Neuronal stem cell (in vitro differentiated cells): ENCODE results near the gene ARHGEF10L.
A peak's percentile ranks its signal among the peaks of the same experiment; 100 is the strongest.

Experiments used
- DNase-seq: peaks from one replicate; pipeline ENCODE4 v3.0.0-alpha.2; 2013; ENCODE audit warnings: low spot score
- H2AFZ ChIP-seq: one replicate; pipeline ENCODE4 v1.6.1; 2013; ENCODE audit warnings: mild to moderate bottlenecking, low read length, inconsistent platforms
- H2AK5ac ChIP-seq: 2 replicates; pipeline ENCODE4 v1.6.1; 2013; ENCODE audit warnings: low read depth, mild to moderate bottlenecking, inconsistent platforms, low read length, moderate library complexity, mixed read lengths
- H2BK120ac ChIP-seq: 2 replicates; pipeline ENCODE4 v1.6.1; 2013; ENCODE audit warnings: low read depth, mild to moderate bottlenecking, inconsistent platforms, low read length, moderate library complexity, mixed read lengths
- H2BK12ac ChIP-seq: one replicate; pipeline ENCODE4 v1.6.1; 2013; ENCODE audit warnings: low read length, inconsistent platforms
- H2BK15ac ChIP-seq: 2 replicates; pipeline ENCODE4 v1.6.1; 2013; ENCODE audit warnings: mild to moderate bottlenecking, low read length, inconsistent platforms, mixed read lengths
- H2BK5ac ChIP-seq: one replicate; pipeline ENCODE4 v1.6.1; 2013; ENCODE audit warnings: inconsistent platforms, mild to moderate bottlenecking, low read length, moderate library complexity
- H3K14ac ChIP-seq: one replicate; pipeline ENCODE4 v1.6.1; 2013; ENCODE audit warnings: low read length, inconsistent platforms
- H3K18ac ChIP-seq: 2 replicates; pipeline ENCODE4 v1.6.1; 2013; ENCODE audit warnings: low read length, inconsistent platforms
- H3K23ac ChIP-seq: 2 replicates; pipeline ENCODE4 v1.6.1; 2013; ENCODE audit warnings: low read depth, mild to moderate bottlenecking, mixed read lengths, low read length, inconsistent platforms; ENCODE audit not compliant: poor library complexity
- H3K27ac ChIP-seq: replicated peaks from 3 replicates; pipeline ENCODE4 v1.5.1; 2013; ENCODE audit warnings: low read length, inconsistent platforms
- H3K27me3 ChIP-seq, 3 experiments: 2 replicates each; pipeline ENCODE4 v1.6.1; 2013; ENCODE audit warnings: low read length in 3 of 3, mild to moderate bottlenecking in 2 of 3, inconsistent platforms in 1 of 3, low read depth in 1 of 3, mixed read lengths in 1 of 3, moderate library complexity in 1 of 3; ENCODE audit not compliant: control insufficient read depth in 3 of 3, insufficient read depth in 3 of 3
- H3K36me3 ChIP-seq, 2 donors: replicated peaks in 1 of 2; 2 replicates each; pipeline ENCODE4 v1.6.1; 2013; ENCODE audit warnings: low read length in 2 of 2; ENCODE audit not compliant: control insufficient read depth in 2 of 2, insufficient read depth in 2 of 2
- H3K4ac ChIP-seq: 2 replicates; pipeline ENCODE4 v1.6.1; 2013; ENCODE audit warnings: inconsistent platforms, mild to moderate bottlenecking, low read length, moderate library complexity
- H3K4me1 ChIP-seq, 2 donors: 1 replicate in 1 of 2; 2 replicates in 1 of 2; pipeline ENCODE4 v1.6.1; 2013; ENCODE audit warnings: low read length in 2 of 2, low read depth in 1 of 2; ENCODE audit not compliant: control insufficient read depth in 2 of 2, insufficient read depth in 1 of 2
- H3K4me2 ChIP-seq: one replicate; pipeline ENCODE4 v1.6.1; 2013; ENCODE audit warnings: mild to moderate bottlenecking, low read length, inconsistent platforms; ENCODE audit not compliant: insufficient read depth, poor library complexity, severe bottlenecking
- H3K4me3 ChIP-seq, 2 donors: 2 replicates each; pipeline ENCODE4 v1.5.1; 2013; ENCODE audit warnings: low read length in 2 of 2, mild to moderate bottlenecking in 2 of 2, inconsistent platforms in 1 of 2, moderate library complexity in 1 of 2
- H3K79me1 ChIP-seq: one replicate; pipeline ENCODE4 v1.6.1; 2013; ENCODE audit warnings: low read depth, mild to moderate bottlenecking, inconsistent platforms, low read length, moderate library complexity
- H3K9ac ChIP-seq: one replicate; pipeline ENCODE4 v1.6.1; 2013; ENCODE audit warnings: mild to moderate bottlenecking, low read depth, low read length, inconsistent platforms; ENCODE audit not compliant: poor library complexity
- H3K9me3 ChIP-seq, 2 donors: replicated peaks in 1 of 2; 2 replicates each; pipeline versions ENCODE3 to v1.6.1; 2013; ENCODE audit warnings: low read length in 2 of 2, mild to moderate bottlenecking in 2 of 2, inconsistent platforms in 1 of 2, low read depth in 1 of 2, mixed read lengths in 1 of 2, moderate library complexity in 1 of 2; ENCODE audit not compliant: control insufficient read depth in 2 of 2, insufficient read depth in 1 of 2
- H4K8ac ChIP-seq: one replicate; pipeline ENCODE4 v1.6.1; 2013; ENCODE audit warnings: low read depth, mild to moderate bottlenecking, inconsistent platforms, low read length, moderate library complexity
- H4K91ac ChIP-seq: one replicate; pipeline ENCODE4 v1.6.1; 2013; ENCODE audit warnings: low read length, low read depth, mild to moderate bottlenecking, inconsistent platforms; ENCODE audit not compliant: poor library complexity
- WGBS, 2 donors: extraction: QIAGEN DNeasy Blood & Tissue Kit; methylation state at CpG; one replicate each; pipeline ENCODE4 v1.1.7; 2013; ENCODE audit warnings: missing lambda C conversion rate in 2 of 2, mixed read lengths in 1 of 2; ENCODE audit not compliant: insufficient read length in 2 of 2, insufficient replicate concordance in 1 of 2; ENCODE audit errors: extremely low coverage in 2 of 2; 5-methylcytosine and 5-hydroxymethylcytosine counted together

Gene ARHGEF10L

DNA sequence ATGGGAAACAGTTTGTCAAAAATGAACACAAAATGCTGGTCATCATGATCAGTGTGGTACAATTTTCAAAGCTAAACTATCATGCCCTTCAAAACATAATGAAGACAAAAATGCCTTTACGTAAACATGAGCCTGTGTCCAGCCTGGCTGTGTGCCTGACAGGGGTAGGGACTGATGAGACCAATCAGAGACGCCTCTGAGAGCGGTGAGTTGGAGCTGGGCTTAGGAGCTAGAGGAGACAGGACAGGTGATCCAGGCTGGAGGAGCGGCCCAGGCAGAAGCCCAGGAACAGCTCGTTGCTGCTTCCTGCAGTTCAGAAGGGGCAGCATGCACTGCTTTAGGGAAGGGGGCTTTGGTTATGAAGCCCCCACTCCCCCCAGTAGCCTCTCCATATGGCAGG lies 70.0 kb downstream of the ARHGEF10L start:
- Histone ChIP-seq H2AK5ac (no peak overlapping the region), H3K9me3 (no peaks in the 10 kb centered on the region), H3K27me3 (no peaks in the 10 kb centered on the region), H3K14ac (no peak overlapping the region), H3K27ac (no peak overlapping the region), H3K4me2 (no peak overlapping the region), H2BK5ac (peak overlapping the region; percentile 27), H3K4me1 (peaks cover 0 to 2% of the 10 kb centered on the region in 2 donors), H2BK15ac (no peak overlapping the region), H2BK120ac (no peak overlapping the region), H3K79me1 (peaks cover 2% of the 10 kb centered on the region), H2BK12ac (no peak overlapping the region), H4K91ac (no peak overlapping the region), H3K18ac (no peak overlapping the region), H3K23ac (peak overlapping the region; percentile 7), H3K9ac (no peak overlapping the region), H3K4ac (no peak overlapping the region), H3K36me3 (peaks cover 9 to 74% of the 10 kb centered on the region in 2 donors), H2AFZ (no peak overlapping the region), H3K4me3 (no peak overlapping the region), H4K8ac (no peak overlapping the region)
- no peak for DNase-seq
- no CpG with 5 or more reads among the region's 5 CpGs for WGBS, 2 donors

DNA sequence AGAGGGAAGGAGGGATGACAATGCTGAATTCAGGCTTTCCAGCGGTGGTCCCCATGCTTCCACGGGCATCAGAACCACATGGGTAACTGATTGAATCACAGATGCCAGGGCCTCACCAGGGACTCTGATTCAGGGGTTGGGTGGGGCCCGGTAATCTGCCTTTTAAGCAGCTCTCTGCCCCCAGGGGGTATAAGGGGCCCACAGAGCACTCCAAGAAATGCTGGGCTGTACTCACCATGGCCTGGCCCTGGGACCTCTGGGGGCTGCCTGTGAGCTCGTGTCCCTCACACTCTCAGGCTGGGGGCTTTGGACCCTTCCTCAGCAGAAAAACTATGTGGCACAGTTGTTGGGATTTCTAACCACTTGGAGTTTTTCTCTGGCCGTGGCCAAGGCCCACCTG lies 70.6 kb downstream of the ARHGEF10L start:
- H3K14ac ChIP-seq, result no peak overlapping the region
- H2BK12ac ChIP-seq, result no peak overlapping the region

DNA sequence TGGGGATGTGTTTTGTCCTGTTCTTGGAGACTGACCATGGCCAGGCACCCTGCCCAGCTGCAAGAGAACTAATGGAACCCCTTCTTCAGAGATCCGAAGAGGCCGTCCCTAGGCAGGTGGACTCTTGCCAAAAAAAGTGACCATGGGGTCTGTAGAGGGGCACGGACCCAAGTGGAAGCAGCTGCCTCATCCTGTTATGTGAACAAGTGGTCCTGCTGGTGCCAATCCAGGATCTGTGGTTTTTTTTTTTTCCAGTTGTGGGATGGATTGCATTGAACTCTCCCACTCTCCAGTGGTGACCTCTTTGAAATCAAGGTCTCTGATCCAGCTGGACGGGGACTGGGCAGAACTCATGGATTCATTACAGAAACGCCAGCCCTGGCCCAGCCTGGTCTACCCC lies 71.2 kb downstream of the ARHGEF10L start:
- Histone ChIP-seq H3K79me1 (peaks cover 2% of the 10 kb centered on the region), H2BK12ac (no peak overlapping the region), H4K8ac (no peak overlapping the region), H3K23ac (no peak overlapping the region), H3K27ac (no peak overlapping the region), H2BK5ac (no peak overlapping the region), H3K9ac (no peak overlapping the region), H3K4me1 (peaks cover 0 to 2% of the 10 kb centered on the region in 2 donors), H3K4me2 (no peak overlapping the region), H4K91ac (no peak overlapping the region), H2BK15ac (no peak overlapping the region), H3K9me3 (no peaks in the 10 kb centered on the region), H3K4me3 (no peak overlapping the region), H2BK120ac (no peak overlapping the region), H3K14ac (no peak overlapping the region), H3K18ac (no peak overlapping the region), H2AK5ac (no peak overlapping the region), H3K36me3 (peaks cover 6 to 63% of the 10 kb centered on the region in 2 donors), H2AFZ (no peak overlapping the region), H3K4ac (no peak overlapping the region), H3K27me3 (no peaks in the 10 kb centered on the region)
- no CpG with 5 or more reads among the region's 5 CpGs for WGBS, 2 donors
- DNase-seq, result no peak

More for the DNA sequence above, 70.6 kb downstream of the ARHGEF10L start:
- Histone ChIP-seq H3K9me3 (no peaks in the 10 kb centered on the region), H3K27me3 (no peaks in the 10 kb centered on the region), H3K27ac (no peak overlapping the region), H3K4ac (no peak overlapping the region), H3K18ac (no peak overlapping the region), H4K91ac (no peak overlapping the region), H3K23ac (no peak overlapping the region), H3K4me3 (no peak overlapping the region), H2BK120ac (no peak overlapping the region), H2BK15ac (no peak overlapping the region), H3K4me2 (no peak overlapping the region), H3K4me1 (peaks cover 0 to 2% of the 10 kb centered on the region in 2 donors), H4K8ac (no peak overlapping the region), H3K79me1 (peaks cover 2% of the 10 kb centered on the region), H3K36me3 (peaks cover 7 to 69% of the 10 kb centered on the region in 2 donors), H2BK5ac (peak overlapping the region; percentile 27), H2AK5ac (no peak overlapping the region), H3K9ac (no peak overlapping the region), H2AFZ (no peak overlapping the region)
- DNase-seq, result no peak
- WGBS, 2 donors, result no CpG with 5 or more reads among the region's 5 CpGs

DNA sequence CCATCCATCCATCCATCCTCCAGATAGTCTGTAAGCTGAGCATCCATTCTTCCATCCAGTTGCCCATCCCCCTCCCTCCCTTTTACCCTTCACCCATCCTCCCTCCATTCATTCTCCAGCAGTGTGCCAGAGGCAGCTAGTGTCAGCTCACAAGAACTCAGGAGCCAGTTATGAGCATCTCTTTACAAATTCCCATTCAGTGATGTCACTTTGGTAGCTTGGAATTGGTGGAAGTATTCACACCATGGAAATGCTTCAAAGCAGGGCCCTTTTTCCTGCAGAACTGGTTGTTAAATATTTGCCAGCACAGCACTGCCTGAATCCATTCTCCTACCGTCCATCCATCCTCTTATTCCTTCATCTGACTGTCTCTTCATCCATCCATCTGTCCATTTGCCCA lies 72.5 kb downstream of the ARHGEF10L start:
- H3K4me3 ChIP-seq, result no peak overlapping the region
- no peaks in the 10 kb centered on the region for H3K9me3 ChIP-seq
- no peak overlapping the region for H3K9ac ChIP-seq
- H2AFZ ChIP-seq, result no peak overlapping the region
- no peak overlapping the region for H2AK5ac ChIP-seq
- no peak overlapping the region for H3K23ac ChIP-seq
- H3K18ac ChIP-seq, result no peak overlapping the region
- no peak overlapping the region for H3K4me2 ChIP-seq
- H2BK15ac ChIP-seq, result no peak overlapping the region
- H2BK5ac ChIP-seq, result no peak overlapping the region
- H3K27me3 ChIP-seq, result no peaks in the 10 kb centered on the region
- no peak overlapping the region for H4K91ac ChIP-seq
- DNase-seq, result no peak
- no CpG with 5 or more reads among the region's 1 CpG for WGBS, 2 donors
- no peak overlapping the region for H3K14ac ChIP-seq
- no peak overlapping the region for H4K8ac ChIP-seq
- no peaks in the 10 kb centered on the region for H3K4me1 ChIP-seq
- H2BK12ac ChIP-seq, result no peak overlapping the region
- no peak overlapping the region for H3K4ac ChIP-seq
- H3K79me1 ChIP-seq, result peaks cover 3% of the 10 kb centered on the region
- H2BK120ac ChIP-seq, result no peak overlapping the region
- H3K27ac ChIP-seq, result no peak overlapping the region
- H3K36me3 ChIP-seq, result peaks cover 7 to 58% of the 10 kb centered on the region in 2 donors
